Colon (tissue), 2 donors: ENCODE measurements around the gene ZFC3H1.
A peak's percentile ranks its signal among the peaks of the same experiment; 100 is the strongest.
"Not testable (repeated sequence)": the region's sequence is repeated elsewhere in the genome, so short reads cannot be mapped to it uniquely, and the experiment has no call there.

ENCODE experiments used
- FAIRE-seq: peaks from 2 replicates; lab custom pipeline; 2012; peaks lifted over from hg19 to GRCh38; lab: Jason Lieb, UNC
- donor health status: control.
- donor health status: control.

The ZFC3H1 gene

GRCh38 chr12:71663561-71664410 is at the start of gene ZFC3H1, which contains the start of gene THAP2:
Gene ZFC3H1 (minus strand): TSS chr12:71663848. CDS start chr12:71663610, 238 bp downstream.
Gene THAP2 (plus strand): TSS chr12:71664301. CDS start chr12:71664510, 209 bp downstream.
- peak; percentile 71 for FAIRE-seq

GRCh38 chr12:71710276-71711125 is 46.9 kb upstream of the ZFC3H1 start:
- FAIRE-seq = no peak

- FAIRE-seq = no peak
These were observed 45.0 kb upstream of the ZFC3H1 start for GRCh38 chr12:71708658-71709057.

- FAIRE-seq = no peak
These were observed 41.3 kb upstream of the ZFC3H1 start for GRCh38 chr12:71704920-71705319.

- FAIRE-seq = no peak
These were observed 39.6 kb upstream of the ZFC3H1 start for GRCh38 chr12:71703206-71703605.

GRCh38 chr12:71702590-71702989 is 38.9 kb upstream of the ZFC3H1 start:
- no peak for FAIRE-seq

- FAIRE-seq = not testable (repeated sequence)
These were observed 38.5 kb upstream of the ZFC3H1 start for GRCh38 chr12:71702181-71702580.

- FAIRE-seq = no peak
These were observed 32.1 kb upstream of the ZFC3H1 start for GRCh38 chr12:71695782-71696181.

GRCh38 chr12:71694099-71694820 is 30.6 kb upstream of the ZFC3H1 start:
- no peak for FAIRE-seq

GRCh38 chr12:71693651-71694050 is 30.0 kb upstream of the ZFC3H1 start:
- FAIRE-seq = not testable (repeated sequence)

- no peak for FAIRE-seq
These were observed 29.5 kb upstream of the ZFC3H1 start for GRCh38 chr12:71693126-71693525.

GRCh38 chr12:71691504-71692129 is 28.0 kb upstream of the ZFC3H1 start:
- no peak for FAIRE-seq

GRCh38 chr12:71688961-71689570 is 25.4 kb upstream of the ZFC3H1 start:
- no peak for FAIRE-seq

GRCh38 chr12:71687172-71687571 is 23.5 kb upstream of the ZFC3H1 start:
- not testable (repeated sequence) for FAIRE-seq

GRCh38 chr12:71686658-71687025 is 23.0 kb upstream of the ZFC3H1 start:
- no peak for FAIRE-seq

- no peak for FAIRE-seq
These were observed 22.4 kb upstream of the ZFC3H1 start, which contains the start of gene TMEM19 for GRCh38 chr12:71685914-71686657. Gene TMEM19 (plus strand): TSS chr12:71686082. CDS start chr12:71686681, 599 bp downstream.

GRCh38 chr12:71685312-71685906 is 21.8 kb upstream of the ZFC3H1 start:
- FAIRE-seq = no peak

GRCh38 chr12:71684081-71684480 is 20.4 kb upstream of the ZFC3H1 start:
- FAIRE-seq = no peak

GRCh38 chr12:71683633-71684032 is 20.0 kb upstream of the ZFC3H1 start:
- FAIRE-seq = no peak

- FAIRE-seq = no peak
These were observed 18.8 kb upstream of the ZFC3H1 start for GRCh38 chr12:71682466-71682865.
